ENCODE results near the gene HIBADH.
"Not testable (repeated sequence)": the region's sequence is repeated elsewhere in the genome, so short reads cannot be mapped to it uniquely, and the experiment has no call there.

The HIBADH gene

GRCh38 chr7:27590416-27590815 lies 72.3 kb downstream of the HIBADH start:
- no peak overlapping the region for H3K9ac ChIP-seq (ENCODE audit: low read length in 5 of 5)
- no peaks in the 10 kb centered on the region for H3K9me3 ChIP-seq (ENCODE audit: control insufficient read depth in 5 of 5, low read length in 5 of 5)
- no peaks in the 10 kb centered on the region for H3K27me3 ChIP-seq (ENCODE audit: control insufficient read depth in 5 of 5, insufficient read depth in 4 of 5, low read length in 5 of 5)
- H3K4me3 ChIP-seq (ENCODE audit: low read depth in 1 of 5, low read length in 5 of 5), result no peak overlapping the region
- no peak overlapping the region for H3K27ac ChIP-seq (ENCODE audit: low read depth, low read length)
- H3K4me1 ChIP-seq (ENCODE audit: control insufficient read depth in 5 of 5, insufficient read depth in 5 of 5, low read length in 5 of 5), result no peaks in the 10 kb centered on the region
- H3K36me3 ChIP-seq (ENCODE audit: control insufficient read depth in 5 of 5, insufficient read depth in 5 of 5, low read length in 5 of 5), result peaks cover 0 to 13% (median 2%) of the 10 kb centered on the region in 5 donors

- Histone ChIP-seq H3K4me1 (ENCODE audit: control insufficient read depth in 5 of 5, insufficient read depth in 5 of 5, low read length in 5 of 5) (no peaks in the 10 kb centered on the region), H3K9me3 (ENCODE audit: control insufficient read depth in 5 of 5, low read length in 5 of 5) (no peaks in the 10 kb centered on the region), H3K4me3 (ENCODE audit: low read depth in 1 of 5, low read length in 5 of 5) (no peak overlapping the region), H3K9ac (ENCODE audit: low read length in 5 of 5) (no peak overlapping the region), H3K36me3 (ENCODE audit: control insufficient read depth in 5 of 5, insufficient read depth in 5 of 5, low read length in 5 of 5) (peaks cover 0 to 13% (median 2%) of the 10 kb centered on the region in 5 donors), H3K27me3 (ENCODE audit: control insufficient read depth in 5 of 5, insufficient read depth in 4 of 5, low read length in 5 of 5) (no peaks in the 10 kb centered on the region), H3K27ac (ENCODE audit: low read depth, low read length) (no peak overlapping the region)
Measured at GRCh38 chr7:27587429-27587828, 75.3 kb downstream of the HIBADH start.

DNA sequence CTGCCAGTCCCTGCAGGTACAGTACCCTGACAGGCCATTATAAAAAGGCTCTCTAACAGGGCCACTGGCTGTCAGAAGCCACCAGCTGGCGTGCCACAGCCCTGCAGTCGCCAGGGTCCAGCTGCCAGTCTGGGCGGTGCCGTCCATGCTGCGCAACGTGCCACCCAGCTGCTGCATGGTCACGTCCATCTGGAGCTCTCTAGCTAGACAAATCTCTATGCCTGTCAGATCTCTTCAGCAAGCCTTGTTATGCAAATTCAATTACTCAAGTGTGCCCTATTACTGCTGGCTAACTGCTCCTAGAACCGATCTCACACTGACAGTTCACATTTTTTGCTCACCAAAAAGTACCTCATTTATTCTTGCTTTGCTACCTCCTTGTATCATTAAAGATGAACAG lies 75.9 kb downstream of the HIBADH start:
- no peaks in the 10 kb centered on the region for H3K4me1 ChIP-seq (ENCODE audit: control insufficient read depth in 5 of 5, insufficient read depth in 5 of 5, low read length in 5 of 5)
- H3K9ac ChIP-seq (ENCODE audit: low read length in 5 of 5), result no peak overlapping the region
- no peak overlapping the region for H3K27ac ChIP-seq (ENCODE audit: low read depth, low read length)
- no peaks in the 10 kb centered on the region for H3K9me3 ChIP-seq (ENCODE audit: control insufficient read depth in 5 of 5, low read length in 5 of 5)
- peaks cover 0 to 7% (median 2%) of the 10 kb centered on the region in 5 donors for H3K36me3 ChIP-seq (ENCODE audit: control insufficient read depth in 5 of 5, insufficient read depth in 5 of 5, low read length in 5 of 5)
- H3K4me3 ChIP-seq (ENCODE audit: low read depth in 1 of 5, low read length in 5 of 5), result no peak overlapping the region
- no peaks in the 10 kb centered on the region for H3K27me3 ChIP-seq (ENCODE audit: control insufficient read depth in 5 of 5, insufficient read depth in 4 of 5, low read length in 5 of 5)

- Histone ChIP-seq H3K4me1 (ENCODE audit: control insufficient read depth in 5 of 5, insufficient read depth in 5 of 5, low read length in 5 of 5) (no peaks in the 10 kb centered on the region), H3K9ac (ENCODE audit: low read length in 5 of 5) (no peak overlapping the region), H3K36me3 (ENCODE audit: control insufficient read depth in 5 of 5, insufficient read depth in 5 of 5, low read length in 5 of 5) (peaks cover 0 to 5% (median 2%) of the 10 kb centered on the region in 5 donors), H3K27ac (ENCODE audit: low read depth, low read length) (no peak overlapping the region), H3K9me3 (ENCODE audit: control insufficient read depth in 5 of 5, low read length in 5 of 5) (no peaks in the 10 kb centered on the region), H3K4me3 (ENCODE audit: low read depth in 1 of 5, low read length in 5 of 5) (no peak overlapping the region), H3K27me3 (ENCODE audit: control insufficient read depth in 5 of 5, insufficient read depth in 4 of 5, low read length in 5 of 5) (no peaks in the 10 kb centered on the region)
Measured at GRCh38 chr7:27585781-27586447, 76.8 kb downstream of the HIBADH start.

- no peaks in the 10 kb centered on the region for H3K27me3 ChIP-seq (ENCODE audit: control insufficient read depth in 5 of 5, insufficient read depth in 4 of 5, low read length in 5 of 5)
- H3K4me1 ChIP-seq (ENCODE audit: control insufficient read depth in 5 of 5, insufficient read depth in 5 of 5, low read length in 5 of 5), result no peaks in the 10 kb centered on the region
- no peaks in the 10 kb centered on the region for H3K9me3 ChIP-seq (ENCODE audit: control insufficient read depth in 5 of 5, low read length in 5 of 5)
- H3K27ac ChIP-seq (ENCODE audit: low read depth, low read length), result no peak overlapping the region
- H3K36me3 ChIP-seq (ENCODE audit: control insufficient read depth in 5 of 5, insufficient read depth in 5 of 5, low read length in 5 of 5), result peaks cover 0 to 2% (median 0%) of the 10 kb centered on the region in 5 donors
- no peak overlapping the region for H3K9ac ChIP-seq (ENCODE audit: low read length in 5 of 5)
- no peak overlapping the region for H3K4me3 ChIP-seq (ENCODE audit: low read depth in 1 of 5, low read length in 5 of 5)
Measured at GRCh38 chr7:27581906-27582305, 80.8 kb downstream of the HIBADH start.

- Histone ChIP-seq H3K27ac (ENCODE audit: low read depth, low read length) (no peak overlapping the region), H3K36me3 (ENCODE audit: control insufficient read depth in 5 of 5, insufficient read depth in 5 of 5, low read length in 5 of 5) (peaks cover 0 to 2% (median 0%) of the 10 kb centered on the region in 5 donors), H3K9me3 (ENCODE audit: control insufficient read depth in 5 of 5, low read length in 5 of 5) (no peaks in the 10 kb centered on the region), H3K4me3 (ENCODE audit: low read depth in 1 of 5, low read length in 5 of 5) (no peak overlapping the region), H3K4me1 (ENCODE audit: control insufficient read depth in 5 of 5, insufficient read depth in 5 of 5, low read length in 5 of 5) (no peaks in the 10 kb centered on the region), H3K27me3 (ENCODE audit: control insufficient read depth in 5 of 5, insufficient read depth in 4 of 5, low read length in 5 of 5) (no peaks in the 10 kb centered on the region), H3K9ac (ENCODE audit: low read length in 5 of 5) (no peak overlapping the region)
Measured at GRCh38 chr7:27581119-27581518, 81.6 kb downstream of the HIBADH start.

DNA sequence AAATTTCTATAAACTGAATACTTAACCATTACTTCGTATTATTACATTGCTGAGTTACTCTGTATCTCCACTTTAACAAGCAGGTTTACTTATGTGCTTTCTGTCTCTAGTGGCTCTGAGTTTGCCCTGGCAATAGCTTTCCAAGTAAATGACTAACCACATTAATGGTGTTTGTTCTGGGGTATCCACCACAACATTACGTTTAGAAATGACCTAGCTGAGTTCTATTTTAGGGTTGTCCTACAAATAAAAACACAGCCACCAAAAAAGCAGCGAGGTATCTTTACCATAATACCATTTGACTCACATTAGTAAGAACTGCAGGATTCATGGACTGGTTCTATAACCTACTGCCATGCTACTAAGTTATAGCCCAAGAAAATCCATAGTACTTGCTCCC lies 83.1 kb downstream of the HIBADH start:
- Histone ChIP-seq H3K9me3 (ENCODE audit: control insufficient read depth in 5 of 5, low read length in 5 of 5) (no peaks in the 10 kb centered on the region), H3K4me1 (ENCODE audit: control insufficient read depth in 5 of 5, insufficient read depth in 5 of 5, low read length in 5 of 5) (peaks cover 0 to 9% (median 3%) of the 10 kb centered on the region in 5 donors), H3K27ac (ENCODE audit: low read depth, low read length) (no peak overlapping the region), H3K27me3 (ENCODE audit: control insufficient read depth in 5 of 5, insufficient read depth in 4 of 5, low read length in 5 of 5) (no peaks in the 10 kb centered on the region), H3K4me3 (ENCODE audit: low read depth in 1 of 5, low read length in 5 of 5) (no peak overlapping the region), H3K36me3 (ENCODE audit: control insufficient read depth in 5 of 5, insufficient read depth in 5 of 5, low read length in 5 of 5) (peaks cover 0 to 4% (median 0%) of the 10 kb centered on the region in 5 donors), H3K9ac (ENCODE audit: low read length in 5 of 5) (no peak overlapping the region)

GRCh38 chr7:27578169-27578568 lies 84.5 kb downstream of the HIBADH start:
- not testable (repeated sequence) for H3K27me3 ChIP-seq (ENCODE audit: control insufficient read depth in 5 of 5, insufficient read depth in 4 of 5, low read length in 5 of 5); H3K9ac ChIP-seq (ENCODE audit: low read length in 5 of 5); H3K36me3 ChIP-seq (ENCODE audit: control insufficient read depth in 5 of 5, insufficient read depth in 5 of 5, low read length in 5 of 5); H3K27ac ChIP-seq (ENCODE audit: low read depth, low read length); H3K4me1 ChIP-seq (ENCODE audit: control insufficient read depth in 5 of 5, insufficient read depth in 5 of 5, low read length in 5 of 5); H3K4me3 ChIP-seq (ENCODE audit: low read depth in 1 of 5, low read length in 5 of 5); H3K9me3 ChIP-seq (ENCODE audit: control insufficient read depth in 5 of 5, low read length in 5 of 5)

DNA sequence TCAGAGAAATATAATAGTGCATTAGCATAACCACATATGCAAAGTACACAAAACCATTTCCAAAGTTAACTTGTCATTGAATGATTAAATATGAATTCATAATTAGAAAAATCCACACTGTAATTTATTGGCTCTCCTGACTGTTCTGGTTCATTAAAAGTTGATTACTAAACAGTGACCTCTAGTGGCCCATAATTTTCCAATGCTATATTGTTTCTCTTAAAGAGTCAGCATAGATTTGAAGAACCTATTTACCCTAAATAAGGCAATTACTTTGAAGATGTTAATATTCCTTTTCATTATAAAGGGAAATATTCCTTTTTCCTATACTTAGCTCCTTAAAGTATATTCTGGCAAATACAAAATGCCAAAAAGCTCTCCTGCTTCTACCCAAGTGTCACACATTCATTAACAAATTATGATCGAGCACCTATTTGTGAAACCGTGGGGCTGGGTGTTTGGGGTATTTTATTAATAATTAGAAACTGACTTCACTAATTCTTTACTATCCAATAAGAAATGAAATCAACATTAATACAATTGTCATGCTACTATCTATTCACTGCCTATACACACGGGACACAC lies 86.2 kb downstream of the HIBADH start:
- Histone ChIP-seq H3K9ac (ENCODE audit: low read length in 5 of 5) (no peak overlapping the region), H3K4me3 (ENCODE audit: low read depth in 1 of 5, low read length in 5 of 5) (no peak overlapping the region), H3K27ac (ENCODE audit: low read depth, low read length) (no peak overlapping the region), H3K9me3 (ENCODE audit: control insufficient read depth in 5 of 5, low read length in 5 of 5) (no peaks in the 10 kb centered on the region), H3K27me3 (ENCODE audit: control insufficient read depth in 5 of 5, insufficient read depth in 4 of 5, low read length in 5 of 5) (no peaks in the 10 kb centered on the region), H3K36me3 (ENCODE audit: control insufficient read depth in 5 of 5, insufficient read depth in 5 of 5, low read length in 5 of 5) (peaks cover 0 to 4% (median 0%) of the 10 kb centered on the region in 5 donors), H3K4me1 (ENCODE audit: control insufficient read depth in 5 of 5, insufficient read depth in 5 of 5, low read length in 5 of 5) (peaks cover 0 to 9% (median 3%) of the 10 kb centered on the region in 5 donors)

- peaks cover 0 to 2% (median 0%) of the 10 kb centered on the region in 5 donors for H3K36me3 ChIP-seq (ENCODE audit: control insufficient read depth in 5 of 5, insufficient read depth in 5 of 5, low read length in 5 of 5)
- no peaks in the 10 kb centered on the region for H3K9me3 ChIP-seq (ENCODE audit: control insufficient read depth in 5 of 5, low read length in 5 of 5)
- H3K4me1 ChIP-seq (ENCODE audit: control insufficient read depth in 5 of 5, insufficient read depth in 5 of 5, low read length in 5 of 5), result peaks cover 0 to 9% (median 3%) of the 10 kb centered on the region in 5 donors
- no peak overlapping the region for H3K9ac ChIP-seq (ENCODE audit: low read length in 5 of 5)
- H3K27ac ChIP-seq (ENCODE audit: low read depth, low read length), result no peak overlapping the region
- no peak overlapping the region for H3K4me3 ChIP-seq (ENCODE audit: low read depth in 1 of 5, low read length in 5 of 5)
- no peaks in the 10 kb centered on the region for H3K27me3 ChIP-seq (ENCODE audit: control insufficient read depth in 5 of 5, insufficient read depth in 4 of 5, low read length in 5 of 5)
Measured at GRCh38 chr7:27575613-27576012, 87.1 kb downstream of the HIBADH start.
